DMS153 treated with DMSO at 0.1 percent for 48 hours (cell line): Measurements from ENCODE around the gene ARL4D.
"Not testable (repeated sequence)": the region's sequence is repeated elsewhere in the genome, so short reads cannot be mapped to it uniquely, and the experiment has no call there.

ENCODE experiments used
- DNase-seq: peaks from one replicate; lab custom pipeline; 2025; ENCODE audit not compliant: unreplicated experiment; lab: John Stamatoyannopoulos, UW

ARL4D gene

DNA sequence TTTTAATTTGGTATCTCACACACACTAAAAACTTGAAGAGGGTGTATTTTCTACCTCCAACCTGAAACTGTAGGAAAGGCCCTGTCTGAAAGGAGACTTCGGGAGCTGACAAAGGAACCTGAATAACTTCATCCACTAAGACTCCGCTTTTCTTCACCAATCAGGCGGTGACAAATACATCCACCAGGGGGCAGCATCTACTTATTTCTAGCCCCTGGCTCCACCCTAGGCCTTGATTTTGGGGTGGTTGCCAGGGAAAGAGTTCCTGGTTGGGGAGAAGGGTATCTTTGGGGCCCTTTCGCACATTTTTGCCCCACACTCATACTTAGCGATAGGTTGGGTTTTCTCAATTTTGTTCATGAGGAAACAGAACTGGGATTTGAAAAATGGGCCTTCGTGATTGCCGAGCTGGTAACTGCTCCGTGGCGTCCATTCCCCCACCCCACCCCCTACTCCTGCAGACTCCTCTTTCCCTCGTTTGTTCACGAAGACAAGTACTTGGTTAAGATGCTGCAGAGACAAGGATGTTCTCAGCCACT, 4.8 kb upstream of the ARL4D start:
- DNase-seq = peak; percentile 53

DNA sequence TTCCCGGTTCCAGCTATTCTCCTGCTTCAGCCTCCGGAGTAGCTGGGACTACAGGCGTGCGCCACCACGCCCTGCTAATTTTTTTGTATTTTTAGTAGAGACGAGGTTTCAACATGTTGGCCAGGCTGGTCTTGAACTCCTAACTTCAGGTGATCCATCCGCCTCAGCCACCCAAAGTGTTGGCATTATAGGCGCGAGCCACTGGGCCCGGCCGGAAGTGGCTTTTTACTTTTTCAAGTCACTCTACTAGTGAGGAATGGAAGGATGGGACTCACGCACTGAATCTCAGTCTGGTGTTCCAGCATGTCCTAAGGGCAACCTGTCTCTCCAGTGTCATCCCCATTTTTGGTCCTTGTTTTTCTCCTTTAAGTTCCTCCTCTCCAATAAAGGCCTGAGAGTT, 4.1 kb upstream of the ARL4D start:
- DNase-seq = not testable (repeated sequence)

DNA sequence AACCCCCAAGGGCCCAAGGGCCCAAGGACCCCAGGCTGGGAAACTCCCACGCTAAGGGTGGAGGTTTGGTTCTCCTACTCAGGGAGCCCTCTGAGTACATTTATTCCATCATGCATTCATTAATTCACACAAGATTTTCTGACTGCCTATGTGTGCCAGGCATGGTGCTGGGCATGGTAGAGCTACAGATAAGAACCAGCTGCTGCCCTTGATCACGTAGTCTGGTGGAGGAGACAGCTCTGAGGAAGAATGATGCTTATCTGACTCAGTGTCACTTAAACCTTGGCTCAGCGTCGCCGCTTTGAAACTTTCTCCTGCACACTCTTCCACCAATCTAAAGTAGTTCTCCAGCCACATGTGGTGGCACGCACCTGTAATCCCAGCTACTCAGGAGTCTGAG, 3.6 kb upstream of the ARL4D start:
- DNase-seq = no peak

DNA sequence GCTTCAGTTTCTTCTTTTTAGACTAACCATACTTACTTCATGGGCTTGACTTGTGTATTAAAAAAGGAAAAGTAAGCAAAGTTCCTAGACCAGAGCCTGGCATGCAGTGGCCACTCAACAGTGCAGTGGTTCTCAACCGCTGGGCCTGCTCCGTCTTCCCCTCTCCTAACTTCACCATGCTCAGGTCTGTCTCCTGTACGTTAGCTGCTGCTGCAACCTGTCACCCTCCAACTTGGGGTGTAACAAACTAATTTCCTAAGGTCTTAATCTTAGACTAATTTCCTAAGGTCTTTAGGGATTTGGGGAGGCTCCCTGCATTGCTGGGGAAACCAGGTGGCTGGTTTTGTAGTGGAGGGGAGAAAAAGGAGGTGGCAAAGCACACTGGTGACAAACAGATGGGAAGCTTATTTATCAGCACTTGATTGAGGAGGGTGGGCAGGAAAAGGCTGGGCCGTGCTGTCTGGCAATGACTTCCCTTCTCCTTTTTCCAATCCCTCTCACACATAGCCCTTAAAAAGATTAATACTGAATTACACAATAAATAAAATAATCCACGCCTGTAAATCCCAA, 2.2 kb upstream of the ARL4D start:
- DNase-seq = no peak

DNA sequence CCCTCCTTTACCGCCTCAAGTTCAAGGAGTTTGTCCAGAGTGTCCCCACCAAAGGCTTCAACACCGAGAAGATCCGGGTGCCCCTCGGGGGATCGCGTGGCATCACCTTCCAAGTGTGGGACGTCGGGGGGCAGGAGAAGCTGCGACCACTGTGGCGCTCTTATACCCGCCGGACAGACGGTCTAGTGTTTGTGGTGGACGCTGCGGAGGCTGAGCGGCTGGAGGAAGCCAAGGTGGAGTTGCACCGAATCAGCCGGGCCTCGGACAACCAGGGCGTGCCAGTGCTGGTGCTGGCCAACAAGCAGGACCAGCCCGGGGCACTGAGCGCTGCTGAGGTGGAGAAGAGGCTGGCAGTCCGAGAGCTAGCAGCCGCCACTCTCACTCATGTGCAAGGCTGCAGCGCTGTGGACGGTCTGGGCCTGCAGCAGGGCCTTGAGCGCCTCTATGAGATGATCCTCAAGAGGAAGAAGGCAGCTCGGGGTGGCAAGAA, 1.1 kb downstream of the ARL4D start:
- no peak for DNase-seq

DNA sequence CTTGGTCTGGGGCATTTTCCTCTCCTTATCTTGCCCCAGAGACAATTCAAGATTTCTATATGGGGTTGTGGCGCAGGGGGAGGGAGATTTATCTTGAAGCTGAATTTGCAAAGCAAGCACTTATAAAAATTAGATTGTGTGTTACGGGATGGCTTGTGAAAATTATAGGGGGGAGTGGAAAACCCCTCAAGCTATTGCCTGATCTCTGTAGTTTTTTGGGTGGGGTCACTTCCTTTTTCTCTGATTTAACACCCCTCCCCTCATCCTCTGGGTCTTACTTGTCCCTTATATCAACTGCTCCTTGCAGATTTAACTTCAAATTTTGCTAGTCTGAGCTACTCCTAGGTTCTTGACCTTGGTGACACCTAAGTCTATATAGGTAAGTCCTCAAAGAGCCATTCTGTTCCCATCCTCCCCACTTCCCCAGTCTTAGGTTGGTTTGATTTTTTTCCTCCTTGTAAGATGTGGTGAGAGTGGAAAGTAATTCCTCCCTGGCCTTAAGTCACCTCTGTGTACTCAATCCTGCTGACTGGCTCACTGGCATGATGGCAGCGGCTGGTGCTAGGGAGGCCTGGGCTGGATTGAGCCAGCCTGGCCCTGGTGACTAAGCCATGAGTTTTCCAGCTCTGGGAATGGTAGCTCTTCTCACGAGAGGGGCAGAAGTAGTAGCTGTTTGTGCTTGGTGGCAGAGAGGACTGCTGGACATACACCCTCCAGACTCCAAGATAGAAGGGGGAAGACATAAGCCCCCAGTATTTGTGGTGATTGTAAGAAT, 2.3 kb downstream of the ARL4D start:
- no peak for DNase-seq

DNA sequence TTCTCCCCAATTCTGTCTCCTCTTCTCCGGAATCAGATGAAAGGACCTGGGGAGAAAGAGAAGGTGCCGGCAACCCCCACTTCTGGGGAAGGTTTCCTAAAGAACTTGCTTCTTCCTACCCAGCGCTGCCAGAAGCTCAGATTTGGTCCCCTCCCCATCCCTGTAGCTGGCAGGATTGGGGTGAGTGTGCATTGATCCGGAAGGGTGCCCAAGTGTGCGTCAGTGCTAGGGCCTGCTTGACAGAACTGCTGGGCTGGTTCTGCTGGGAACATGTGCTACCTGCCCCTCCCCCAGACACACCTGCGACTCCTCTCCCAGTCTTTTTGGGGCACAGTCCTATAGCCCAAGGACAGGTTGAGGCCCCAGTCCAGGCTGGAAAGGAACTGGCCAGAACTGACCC, 3.3 kb downstream of the ARL4D start:
- no peak for DNase-seq

DNA sequence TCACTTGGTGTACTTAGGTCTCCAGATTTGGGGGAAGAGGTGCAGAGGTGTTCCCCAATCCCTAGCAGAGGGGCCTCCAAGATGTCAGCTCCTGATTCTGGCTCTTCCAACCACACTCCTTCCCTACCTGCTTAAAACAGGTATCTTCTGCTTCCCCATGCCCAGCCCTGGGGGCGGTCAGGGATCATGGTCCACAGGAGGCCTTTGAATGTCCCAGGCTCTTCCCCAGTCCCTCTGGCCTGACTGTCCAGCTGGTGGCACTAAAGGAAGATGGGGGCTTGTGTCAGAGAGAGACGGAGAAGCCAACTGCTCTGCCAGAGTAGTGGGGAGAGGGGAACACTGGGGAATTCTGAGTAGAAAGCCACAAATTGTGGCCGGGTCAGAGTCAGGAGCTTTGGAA, 3.8 kb downstream of the ARL4D start:
- no peak for DNase-seq

DNA sequence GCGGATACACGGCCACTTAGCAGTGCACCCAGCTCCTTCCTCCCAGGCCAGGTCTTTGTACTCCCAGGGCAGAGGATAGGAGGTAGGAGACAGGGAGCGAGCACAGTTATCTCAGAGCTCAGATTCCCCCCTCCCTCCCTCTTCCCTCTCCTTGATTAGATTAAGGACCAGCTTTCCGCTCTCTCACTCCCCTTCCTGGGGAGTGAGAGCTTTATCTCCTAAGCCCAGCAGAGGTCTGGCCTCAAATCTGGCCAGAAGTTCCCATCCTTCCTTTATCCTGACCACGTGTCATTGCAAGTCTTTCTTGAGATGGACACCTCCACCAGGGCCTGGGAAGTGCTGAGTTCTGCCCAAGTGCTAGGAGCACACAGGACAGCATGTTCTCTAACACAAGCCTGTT, 5.1 kb downstream of the ARL4D start:
- no peak for DNase-seq

DNA sequence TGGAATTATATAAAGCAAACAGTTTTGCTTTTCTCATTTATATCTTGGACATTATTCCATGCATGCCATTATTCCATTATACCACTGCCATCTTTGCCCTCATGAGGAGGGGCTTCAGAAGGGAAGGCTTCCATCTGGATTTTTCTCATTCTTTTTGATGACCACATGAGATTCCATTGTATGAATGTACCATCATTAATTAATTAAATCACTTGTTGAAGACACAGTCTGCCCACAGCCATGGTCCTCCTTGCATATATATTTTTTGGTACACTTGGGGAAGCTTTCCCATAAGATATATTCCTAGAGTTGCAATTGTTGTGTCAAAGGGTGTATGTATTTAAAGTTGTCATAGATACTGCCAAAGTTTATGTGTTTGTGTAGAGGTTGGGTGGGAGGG, 7.1 kb downstream of the ARL4D start:
- no peak for DNase-seq

DNA sequence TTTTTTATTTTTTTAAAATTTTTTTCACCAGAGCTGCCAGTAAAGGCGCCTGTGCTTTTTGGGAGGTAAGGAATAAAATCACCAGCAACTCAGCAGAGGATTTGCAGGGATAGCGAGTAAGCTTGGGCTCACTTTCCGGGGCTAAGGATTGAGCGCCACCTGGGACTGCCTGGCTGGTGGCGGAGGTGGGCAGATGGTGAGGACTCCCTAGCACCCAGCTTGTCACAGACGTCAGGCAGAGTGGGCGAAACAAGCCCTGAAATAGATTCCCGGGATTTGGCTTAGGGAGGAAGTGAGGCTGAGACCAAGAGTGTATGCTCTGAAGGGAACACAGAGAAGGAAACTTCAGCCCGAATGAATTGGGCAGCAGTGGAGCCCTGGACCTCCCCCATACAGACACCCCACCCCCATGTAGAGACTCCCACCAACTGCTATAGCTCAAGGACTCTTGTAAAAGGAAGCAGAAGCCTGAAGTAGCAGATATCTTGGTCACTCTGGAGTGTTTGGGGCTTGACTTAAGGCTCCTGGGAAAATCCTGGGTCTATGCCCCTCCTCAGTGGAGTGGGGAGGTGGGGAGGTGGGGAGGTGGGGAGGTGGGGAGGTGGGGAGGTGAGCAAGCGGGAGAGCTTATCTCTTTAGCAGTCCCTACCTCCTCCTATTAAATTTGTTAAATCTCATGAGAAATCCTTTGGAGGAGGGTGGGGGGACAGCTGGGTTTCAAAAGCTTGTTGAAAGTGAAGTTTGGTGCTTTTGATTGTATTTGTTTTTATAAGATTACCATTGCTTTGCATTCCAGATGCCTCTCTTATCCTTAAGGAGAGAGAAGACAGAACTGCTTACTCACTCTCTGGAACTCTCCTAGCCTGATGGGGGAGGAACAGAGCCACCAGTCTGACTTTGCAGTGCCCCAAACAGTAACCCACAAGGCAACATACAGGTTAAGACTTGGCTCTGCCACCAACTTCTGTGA, 8.2 kb downstream of the ARL4D start:
- DNase-seq = no peak

DNA sequence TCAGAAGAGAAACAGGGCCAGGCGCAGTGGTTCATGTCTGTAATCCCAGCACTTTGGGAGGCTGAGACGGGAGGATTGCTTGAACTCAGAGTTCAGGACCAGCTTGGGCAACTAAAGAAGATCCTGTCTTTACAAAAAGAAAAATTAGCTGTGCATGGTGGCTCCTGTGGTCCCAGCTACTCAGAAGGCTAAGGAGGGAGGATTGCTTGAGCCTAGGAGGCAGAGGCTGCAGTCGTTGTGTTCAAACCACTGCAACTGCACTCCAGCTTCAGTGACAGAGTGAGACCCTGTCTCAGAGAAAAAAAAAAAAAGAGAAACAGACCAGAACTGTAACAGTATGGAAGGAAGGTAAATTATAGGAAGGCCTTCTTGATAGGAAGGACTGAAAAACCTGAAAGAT, 10.3 kb downstream of the ARL4D start:
- no peak for DNase-seq

DNA sequence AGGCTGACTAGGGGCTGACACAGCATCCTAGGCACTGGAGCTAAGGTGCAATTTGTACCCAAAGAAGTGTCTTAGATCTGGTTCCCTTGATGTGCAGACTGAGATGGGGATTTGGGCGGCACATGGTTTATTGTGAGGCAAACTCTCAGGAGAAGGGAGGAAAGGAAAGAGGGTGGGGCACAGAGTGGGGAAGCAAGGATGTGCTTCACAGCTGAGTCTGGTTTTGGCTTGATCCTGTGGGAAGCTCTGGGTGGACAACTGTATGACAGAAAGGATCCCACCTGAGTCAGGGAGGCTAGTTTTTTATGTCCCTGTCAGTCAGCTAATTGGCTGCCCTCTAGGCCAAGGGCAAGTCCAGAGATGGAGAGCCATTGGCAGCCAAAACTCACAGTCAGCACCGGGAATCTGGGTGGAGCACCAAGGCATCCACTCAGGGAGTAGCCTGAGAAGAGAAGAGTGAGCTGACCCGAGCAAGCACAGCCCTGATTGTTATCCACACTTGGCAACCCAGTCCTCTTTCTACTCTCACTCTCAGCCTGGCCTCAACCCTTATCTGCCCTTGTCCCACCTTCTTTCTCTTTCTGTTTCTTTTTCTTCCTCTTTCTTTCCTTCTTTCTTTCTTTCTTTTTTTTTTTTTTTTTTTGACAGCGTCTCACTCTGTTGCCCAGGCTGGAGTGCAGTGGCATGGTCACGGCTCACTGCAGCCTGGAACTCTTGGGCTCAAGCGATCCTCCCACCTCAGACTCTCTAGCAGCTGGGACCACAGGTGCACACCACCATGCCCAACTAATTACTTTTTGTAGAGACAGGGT, 12.0 kb downstream of the ARL4D start:
- DNase-seq = no peak

DNA sequence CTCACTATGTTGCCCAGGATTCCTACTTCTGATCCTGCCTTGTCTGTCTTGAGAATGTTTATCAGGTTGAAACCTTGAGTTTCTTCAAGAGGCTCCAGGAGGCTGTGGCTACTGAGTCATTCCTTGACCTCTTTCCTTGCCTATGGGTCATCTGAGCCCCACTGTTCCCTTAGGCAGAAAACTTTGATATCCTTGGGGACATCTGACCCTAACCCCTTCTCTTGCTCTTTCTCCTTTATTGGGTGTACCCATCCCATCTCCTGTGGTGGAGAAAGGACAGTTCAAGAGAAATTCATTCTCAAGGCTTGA, 12.5 kb downstream of the ARL4D start:
- no peak for DNase-seq

DNA sequence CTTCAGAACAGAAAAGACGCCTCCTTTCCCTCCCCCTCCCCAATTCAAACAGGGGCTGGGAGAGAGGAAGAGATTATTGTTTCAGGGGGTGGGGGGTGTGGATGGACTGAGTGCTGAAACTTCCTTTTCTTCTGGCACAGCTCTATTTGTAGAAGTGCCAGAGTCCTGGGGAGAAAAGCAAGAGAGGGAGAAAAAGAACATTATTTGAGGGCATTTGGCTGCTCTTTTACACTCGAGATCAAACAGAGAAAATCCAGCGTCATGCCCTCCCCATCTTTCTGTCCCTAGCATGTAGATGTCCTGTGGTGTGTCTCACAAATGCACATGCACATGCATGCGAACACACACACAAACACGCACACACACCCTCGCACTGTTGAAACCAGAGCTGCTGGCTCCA, 13.0 kb downstream of the ARL4D start:
- DNase-seq = no peak

DNA sequence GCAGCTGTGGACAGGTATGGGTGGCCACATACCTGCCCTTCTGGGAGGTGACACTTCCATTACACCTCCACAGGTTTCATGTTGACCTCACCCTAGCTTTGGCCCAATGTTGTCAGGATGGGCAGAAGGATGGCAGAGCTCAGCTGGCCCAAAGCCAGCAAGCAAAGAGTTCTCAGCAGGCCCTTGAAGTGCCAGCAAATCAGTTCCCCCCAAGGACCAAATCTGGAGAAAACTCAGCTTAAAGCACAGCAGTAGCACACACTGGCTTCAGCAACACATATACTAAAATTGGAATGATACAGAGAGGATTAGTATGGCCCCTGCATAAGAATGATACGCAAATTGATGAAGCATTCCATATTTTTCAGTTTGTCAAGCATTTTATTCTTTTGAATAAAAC, 13.4 kb downstream of the ARL4D start:
- no peak for DNase-seq

DNA sequence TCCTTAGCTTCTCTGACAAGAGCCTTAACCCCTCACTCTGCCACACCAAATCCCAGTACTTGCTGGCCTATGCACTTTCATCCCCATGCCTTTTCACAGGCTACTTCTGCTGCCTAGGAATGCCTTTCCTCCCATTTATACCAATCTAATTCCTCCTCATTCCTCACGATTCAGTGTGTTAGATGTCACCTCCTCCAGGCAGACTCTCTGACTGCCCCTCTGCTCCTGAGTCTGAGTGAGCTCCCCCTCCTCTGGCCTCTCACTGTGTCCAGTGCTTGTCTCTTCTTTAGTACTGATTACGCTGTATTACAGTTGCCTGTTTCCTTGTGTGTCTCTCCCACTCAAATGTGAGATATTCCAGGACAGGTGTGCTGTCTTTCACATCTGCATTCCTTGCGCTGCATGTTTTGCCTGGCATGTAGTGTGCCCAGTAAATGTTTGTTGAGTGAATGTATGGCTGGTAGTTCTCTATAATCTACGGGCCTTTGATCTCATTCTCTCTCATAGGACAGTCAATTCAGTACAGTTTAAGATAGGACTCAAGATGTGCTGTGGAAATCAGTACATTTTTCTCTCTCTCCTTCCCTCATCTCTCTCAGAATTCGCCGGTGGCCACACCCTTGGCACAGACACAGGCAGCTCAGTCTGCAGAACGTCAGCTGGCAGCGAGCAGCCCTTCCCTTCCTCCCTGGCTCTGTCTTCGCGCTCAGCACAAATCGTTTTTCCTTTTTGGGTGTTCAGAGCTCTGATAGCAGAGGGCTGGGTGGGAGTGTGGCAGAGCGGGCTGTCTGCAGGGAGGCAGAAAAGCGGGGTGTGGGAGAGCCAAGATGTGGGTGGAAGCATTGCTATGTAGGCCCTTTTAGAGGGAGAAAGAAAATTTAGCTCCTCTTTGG, 18.5 kb downstream of the ARL4D start:
- DNase-seq = peak; percentile 4

DNA sequence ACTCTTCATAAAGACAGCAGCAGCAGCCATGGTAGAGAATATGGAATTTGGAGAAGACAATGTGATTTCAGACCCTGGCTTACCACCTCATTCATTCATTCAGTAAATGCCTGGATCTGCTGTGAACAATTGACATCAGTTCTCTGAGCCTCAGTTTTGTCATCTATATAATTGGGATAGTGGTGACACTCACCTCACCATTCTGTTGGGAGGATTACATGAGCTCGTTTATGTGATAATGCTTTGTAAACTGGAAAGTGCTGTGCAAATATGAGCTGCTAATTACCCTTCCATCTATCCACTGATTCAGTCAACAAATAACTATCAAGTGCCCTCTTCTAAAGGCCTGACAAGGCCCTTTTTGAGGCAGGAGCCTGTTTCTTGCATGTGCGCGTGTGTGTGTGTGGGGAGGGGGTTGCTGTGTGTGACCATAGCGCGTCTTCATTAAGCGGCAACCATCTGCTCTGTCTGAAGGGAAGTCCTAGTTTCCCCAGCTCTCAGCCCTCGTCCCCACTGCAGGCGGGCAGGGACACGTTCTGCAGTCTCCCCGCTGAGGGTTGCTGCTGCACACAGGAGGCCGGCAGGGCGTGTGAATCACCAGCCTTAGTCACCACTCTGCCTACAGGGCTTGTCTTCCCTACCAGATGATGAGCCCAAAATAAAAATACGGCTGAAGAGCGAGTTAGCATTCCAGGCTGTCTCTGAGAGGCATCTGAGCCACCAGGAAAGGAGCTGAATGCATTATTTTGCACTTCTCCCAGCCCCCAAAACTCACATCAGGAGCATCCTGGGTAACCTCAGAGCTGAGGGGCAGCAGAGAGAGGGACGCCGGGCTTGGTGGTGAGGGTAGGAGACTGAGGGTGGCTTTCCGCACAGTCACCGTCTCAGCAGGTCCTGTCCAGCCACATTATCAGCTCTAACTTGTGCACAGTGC, 19.9 kb downstream of the ARL4D start:
- DNase-seq = peak; percentile 77
